Right ventricle myocardium inferior (tissue), 1 donor: ENCODE data around the gene IGFL1. TPM values are rescaled to one million over a fixed set of nuclear protein-coding genes. Genes with fewer than 3 reads are reported as not detected.
"Not testable (repeated sequence)": the region's sequence is repeated elsewhere in the genome, so short reads cannot be mapped to it uniquely, and the experiment has no call there.

Source experiments
- ATAC-seq: fragments of 200-7000 bp; cut with Tn5 transposase; one replicate; pipeline ENCODE4 v1.9.1; 2020; ENCODE audit warnings: mild to moderate bottlenecking, moderate library complexity
- DNase-seq: peaks from one replicate; pipeline ENCODE4 v3.0.0; 2021; ENCODE audit errors: missing footprints
- intact Hi-C: fragments of 100-400 bp; cut with DNase I; formaldehyde crosslinking; loops from one replicate; pipeline ENCODE4 v1.11.0; 2022
- total RNA-seq: library from RNA; stranded (reverse); fragmentation: NEBNext Ultra II Directional; extraction: Animal tissue kit (Norgen Biotek cat#: 25700); gene quantifications from one replicate; pipeline ENCODE4 v1.2.1, GENCODE V29; 2021
- donor health status: DM: no; HTN: yes; CAD: no; lungs with severe emphysema.

The IGFL1 gene
- total RNA-seq, 1 donor from 2014 or later: not detected

GRCh38 chr19:46198756-46199155 is 30.8 kb upstream of the IGFL1 start:
- ATAC-seq: no peak
- no peak for DNase-seq
- intact Hi-C loops: no loop called here

DNA sequence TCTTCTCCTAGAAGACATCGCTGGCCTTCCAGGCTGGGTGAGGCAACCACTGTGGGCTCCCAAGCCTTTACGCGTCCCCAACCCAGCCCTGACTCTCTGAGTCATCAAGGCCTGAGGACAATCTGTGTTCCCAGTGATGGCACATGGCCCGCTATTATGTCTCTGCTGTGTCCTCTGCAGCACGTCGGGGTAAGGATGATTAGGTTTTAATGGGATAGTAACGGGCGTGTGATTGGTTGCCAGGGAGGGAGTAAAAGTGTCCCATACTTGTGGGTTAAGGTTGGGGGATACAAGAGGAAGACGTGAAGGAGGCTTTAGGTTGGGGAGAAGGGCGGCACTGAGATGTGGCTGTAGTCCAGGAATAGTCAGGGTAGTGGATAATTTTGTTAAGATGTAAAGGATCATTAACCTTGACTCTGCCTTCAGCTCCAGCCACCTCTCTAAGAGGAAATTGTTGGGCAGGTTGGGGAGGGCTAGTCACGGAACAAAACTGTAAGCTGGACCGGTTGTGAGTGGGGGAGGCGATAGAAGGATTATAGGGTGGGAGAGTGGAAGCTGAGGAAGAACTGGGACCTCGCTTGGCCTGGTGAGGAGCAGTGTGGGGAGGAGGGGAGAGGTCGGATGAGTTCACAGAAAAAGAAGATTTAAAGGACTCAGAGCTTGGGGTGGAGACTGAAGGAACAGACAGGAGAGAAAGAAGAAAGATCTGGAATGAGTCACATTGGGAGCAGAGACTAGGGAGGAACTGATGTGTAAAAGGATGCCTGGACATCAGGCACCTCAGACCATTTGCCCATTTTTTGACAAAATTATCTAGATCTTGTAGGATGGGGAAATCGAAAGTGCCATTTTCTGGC is 27.9 kb upstream of the IGFL1 start:
- DNase-seq: no peak
- intact Hi-C loops: no loop called here
- no peak for ATAC-seq

- ATAC-seq (no peak), DNase-seq (no peak)
- intact Hi-C loops: no loop called here
These were observed 27.1 kb upstream of the IGFL1 start for GRCh38 chr19:46202426-46202825.

GRCh38 chr19:46202872-46203860 is 26.4 kb upstream of the IGFL1 start:
- intact Hi-C loops: no loop called here

DNA sequence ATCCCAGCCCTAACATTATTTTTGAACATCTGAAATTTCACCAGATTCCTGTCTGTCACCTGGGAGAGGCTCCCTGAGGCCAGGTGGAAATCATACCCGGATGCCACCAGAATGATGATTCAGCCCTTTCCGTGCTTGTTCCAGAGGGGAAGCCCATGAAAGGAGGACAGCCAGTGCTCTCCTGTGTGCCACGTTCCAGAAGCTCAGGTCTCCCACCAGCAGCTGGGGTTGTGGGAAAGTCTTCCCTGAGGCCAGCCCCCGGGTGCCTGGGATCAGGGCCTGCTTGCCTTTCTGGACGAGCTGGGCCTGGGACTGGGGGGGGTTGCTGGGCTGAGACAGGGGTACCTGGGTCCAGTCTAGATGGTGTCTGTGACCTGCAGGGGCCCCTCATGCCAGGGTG is 25.5 kb upstream of the IGFL1 start:
- ATAC-seq (no peak), DNase-seq (no peak)
- intact Hi-C loops: no loop called here

More at GRCh38 chr19:46202872-46203860, 26.4 kb upstream of the IGFL1 start:
- DNase-seq: no peak
- no peak for ATAC-seq

- intact Hi-C loops: no loop called here
- ATAC-seq (no peak), DNase-seq (no peak)
These were observed 24.2 kb upstream of the IGFL1 start for GRCh38 chr19:46205183-46205984.

- DNase-seq (no peak), ATAC-seq (peak; percentile 68)
- intact Hi-C loops: no loop called here
These were observed 23.4 kb upstream of the IGFL1 start for GRCh38 chr19:46206176-46206575.

GRCh38 chr19:46206682-46207081 is 22.9 kb upstream of the IGFL1 start:
- ATAC-seq (no peak), DNase-seq (no peak)
- intact Hi-C loops: no loop called here

GRCh38 chr19:46207858-46208257 is 21.7 kb upstream of the IGFL1 start:
- intact Hi-C loops, ATAC-seq, DNase-seq: not testable (repeated sequence)

DNA sequence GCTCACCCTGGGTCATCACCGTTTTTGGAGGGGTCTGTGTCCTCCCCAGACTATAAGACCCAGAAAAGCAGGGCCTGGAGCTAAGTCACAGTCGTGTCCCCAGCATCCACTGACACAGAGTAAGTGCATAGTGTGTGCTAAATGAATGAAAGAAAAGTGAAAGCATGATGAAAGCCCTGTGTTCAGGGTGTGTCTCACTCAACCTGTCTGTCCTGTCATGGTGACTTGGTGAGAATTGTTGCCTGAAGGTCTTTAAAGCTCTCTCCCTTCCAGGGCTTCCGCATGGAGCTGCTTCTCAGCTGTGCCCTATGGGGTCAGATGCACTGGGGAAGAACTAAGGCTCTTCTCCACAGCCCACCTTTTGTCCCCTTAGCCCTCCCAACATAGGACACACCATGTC is 20.5 kb upstream of the IGFL1 start:
- DNase-seq (no peak), ATAC-seq (no peak)
- intact Hi-C loops: no loop called here

DNA sequence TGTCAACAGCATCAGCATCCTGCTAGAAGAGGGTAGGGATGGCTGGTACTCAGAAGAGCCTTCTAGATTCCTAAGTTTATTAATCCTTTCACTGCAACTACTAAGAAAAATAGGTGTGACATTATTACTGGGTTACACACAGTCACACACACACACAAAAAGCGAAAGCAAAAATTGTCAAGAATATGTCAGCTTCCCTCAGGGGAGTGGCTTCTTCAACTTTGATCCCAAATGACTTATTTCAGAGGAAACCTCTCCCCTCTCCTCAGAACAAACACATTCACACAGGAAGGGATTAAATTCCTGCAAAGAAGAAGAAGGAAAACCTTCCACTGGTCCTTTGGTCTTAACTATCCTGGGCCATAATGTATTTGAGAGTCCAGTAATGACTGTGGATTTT is 20.1 kb upstream of the IGFL1 start:
- no peak for DNase-seq
- intact Hi-C loops: no loop called here
- ATAC-seq: no peak

DNA sequence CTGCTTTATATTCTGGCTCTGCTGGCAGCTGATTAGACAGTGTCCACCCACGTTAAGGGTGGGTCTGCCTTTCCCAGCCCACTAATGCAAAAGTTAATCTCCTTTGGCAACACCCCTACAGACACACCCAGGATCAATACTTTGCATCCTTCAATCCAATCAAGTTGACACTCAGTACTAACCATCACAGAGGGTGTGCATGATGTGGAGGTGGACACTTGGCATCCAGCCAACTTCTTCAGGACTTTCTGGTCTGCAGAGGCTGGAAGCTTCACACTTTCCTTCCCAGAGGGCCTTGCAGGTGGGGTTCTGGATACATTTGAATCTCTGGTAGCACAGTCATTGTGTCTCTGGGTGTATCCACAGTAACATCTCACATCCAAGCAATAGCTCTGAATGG is 18.9 kb upstream of the IGFL1 start:
- ATAC-seq: no peak
- DNase-seq: no peak
- intact Hi-C loops: no loop called here

DNA sequence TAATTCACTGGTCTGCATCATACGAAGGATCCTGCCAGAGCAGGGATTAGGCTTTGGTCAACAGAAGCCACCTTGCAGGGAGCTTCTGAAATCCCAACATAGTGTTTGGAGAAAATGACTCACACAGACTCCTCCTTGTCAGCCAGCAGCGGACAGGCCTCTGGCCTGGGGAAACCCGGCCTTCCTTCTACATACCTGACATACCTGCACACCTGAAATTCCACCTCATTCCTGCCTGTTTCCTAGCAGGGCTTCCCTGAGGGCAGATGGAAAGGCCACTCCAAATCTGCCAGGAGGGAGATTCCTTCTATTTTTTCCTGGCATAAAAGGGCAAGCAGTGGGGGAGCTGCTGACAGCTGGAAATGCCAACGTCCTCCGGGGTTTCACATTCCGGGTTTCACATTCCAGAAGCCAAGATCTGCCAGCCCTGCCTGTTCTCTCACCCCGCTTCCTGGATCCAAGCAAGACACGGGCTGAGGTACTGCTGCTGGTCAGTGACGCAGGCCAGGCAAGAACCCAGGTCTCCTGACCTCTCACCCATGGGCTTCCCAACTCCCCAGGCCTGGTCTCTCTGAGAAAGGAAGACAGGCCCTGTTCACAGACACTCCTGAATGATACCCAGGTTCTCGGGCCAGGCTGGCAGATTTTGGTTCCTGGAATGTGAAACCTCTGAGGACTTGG is 18.2 kb upstream of the IGFL1 start:
- no peak for DNase-seq
- peak; percentile 30 for ATAC-seq
- intact Hi-C loops: no loop called here

DNA sequence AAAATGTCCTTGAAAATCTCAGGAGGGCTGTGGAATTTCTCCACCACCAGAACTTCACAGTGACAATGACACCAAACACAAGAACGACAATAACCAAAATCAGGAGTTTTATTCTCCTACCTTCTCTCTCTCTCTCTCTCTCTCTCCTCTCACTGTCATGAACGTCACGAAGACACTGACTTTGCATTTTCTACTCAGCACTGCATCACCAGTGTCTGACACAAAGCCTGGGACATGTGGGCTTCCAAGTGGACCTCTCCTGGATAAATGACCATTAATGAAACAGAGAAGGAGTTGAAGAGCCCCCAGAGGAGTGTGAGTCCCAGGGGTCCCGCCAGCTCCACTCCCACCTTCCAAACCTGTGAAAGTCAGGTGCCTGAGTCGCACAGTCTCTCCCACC is 16.9 kb upstream of the IGFL1 start:
- ATAC-seq, intact Hi-C loops, DNase-seq: not testable (repeated sequence)

DNA sequence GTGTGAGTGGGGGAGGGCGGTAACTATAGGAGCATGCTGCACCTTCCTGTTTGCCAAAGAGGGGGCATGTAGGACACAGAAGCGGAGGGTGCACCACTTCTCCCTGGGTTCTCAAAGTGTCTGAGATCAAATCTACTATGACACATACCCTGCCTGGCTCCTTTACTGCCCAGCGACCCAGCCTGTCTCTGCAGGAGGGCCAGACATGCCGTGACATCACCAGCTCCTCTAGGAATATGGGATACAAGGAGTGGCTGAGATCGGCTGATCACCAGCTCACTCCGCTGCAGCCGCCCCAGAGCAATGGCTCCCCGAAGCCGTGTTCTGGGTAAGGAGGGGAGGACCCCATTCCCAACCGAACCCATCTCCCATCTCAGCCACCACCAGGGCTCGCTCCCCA is 16.4 kb upstream of the IGFL1 start:
- no peak for DNase-seq
- intact Hi-C loops: no loop called here
- no peak for ATAC-seq

- intact Hi-C loops: no loop called here
- DNase-seq (no peak), ATAC-seq (no peak)
These were observed 15.7 kb upstream of the IGFL1 start for GRCh38 chr19:46213806-46214205.

DNA sequence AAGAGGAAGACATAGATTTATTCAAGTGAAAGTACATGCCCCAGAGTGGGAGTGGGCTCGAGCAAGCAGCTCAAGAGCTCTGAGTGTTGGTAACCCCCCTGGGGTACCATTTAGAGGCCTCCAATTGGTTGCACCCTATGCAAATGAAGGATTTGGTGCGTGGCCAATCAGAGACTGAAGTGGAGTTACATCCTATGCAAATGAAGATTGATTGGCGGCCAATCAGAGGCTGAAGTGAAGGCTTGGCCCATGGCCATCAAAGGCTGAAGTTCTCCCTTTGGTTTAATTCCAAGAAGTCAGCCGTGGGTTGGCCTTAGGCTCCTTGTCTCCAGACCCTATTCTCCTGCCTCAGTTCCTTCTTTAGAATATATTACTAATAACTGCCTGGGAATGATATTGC is 12.9 kb upstream of the IGFL1 start:
- no peak for DNase-seq
- intact Hi-C loops: no loop called here
- ATAC-seq: no peak

DNA sequence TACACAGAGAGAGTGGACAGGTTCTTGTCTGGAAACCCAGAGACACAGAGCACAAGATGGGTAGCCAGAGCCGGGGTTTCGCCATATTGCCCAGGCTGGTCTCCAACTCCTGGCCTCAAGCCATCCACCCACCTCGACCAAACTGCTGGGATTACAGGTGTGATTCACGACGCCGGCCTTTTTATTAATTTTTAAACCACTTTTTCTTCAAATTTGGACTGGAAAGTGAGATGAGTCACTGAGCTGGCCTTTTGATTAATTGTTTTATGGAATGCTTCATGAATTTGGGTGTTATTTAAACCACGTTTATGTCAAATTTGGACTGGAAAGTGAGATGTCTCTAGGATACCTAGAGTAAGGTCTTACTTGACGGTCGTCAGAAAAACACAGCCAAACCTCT is 12.1 kb upstream of the IGFL1 start:
- ATAC-seq (no peak), DNase-seq (no peak)
- intact Hi-C loops: no loop called here
